Activated CD8-positive, alpha-beta memory T cell treated with anti-CD3 and anti-CD28 coated beads, Interleukin-2, amount 50 U/mL, for 1 hour (primary cell): Measurements from ENCODE around the gene HOXD11.

Experiments used
- DNase-seq: peaks from one replicate; pipeline ENCODE4 v3.0.0-alpha.2; 2020; ENCODE audit errors: extremely low read depth

HOXD11 gene

DNA sequence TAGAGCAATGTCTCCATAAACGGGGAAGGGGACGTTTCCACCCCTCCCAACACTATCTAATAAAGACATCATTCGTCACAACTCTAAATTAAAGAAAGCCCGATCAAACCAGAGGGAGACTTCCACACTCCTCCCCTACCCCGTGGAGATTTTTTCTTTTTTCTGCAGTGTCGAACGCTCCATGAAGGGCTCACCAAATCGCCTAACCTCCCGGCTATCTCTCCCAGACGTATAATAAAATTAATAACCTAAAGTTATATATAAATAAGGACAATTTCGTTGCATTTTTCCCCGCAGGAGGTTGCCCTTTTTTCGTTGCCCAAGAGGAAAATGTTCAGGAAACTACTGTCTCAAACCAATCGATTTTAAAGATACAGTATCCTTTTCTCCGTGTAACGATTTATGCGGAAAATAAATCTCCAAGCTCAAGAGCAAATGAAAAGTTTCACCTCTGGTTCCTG, 25.7 kb upstream of the HOXD11 start:
- no peak for DNase-seq

DNA sequence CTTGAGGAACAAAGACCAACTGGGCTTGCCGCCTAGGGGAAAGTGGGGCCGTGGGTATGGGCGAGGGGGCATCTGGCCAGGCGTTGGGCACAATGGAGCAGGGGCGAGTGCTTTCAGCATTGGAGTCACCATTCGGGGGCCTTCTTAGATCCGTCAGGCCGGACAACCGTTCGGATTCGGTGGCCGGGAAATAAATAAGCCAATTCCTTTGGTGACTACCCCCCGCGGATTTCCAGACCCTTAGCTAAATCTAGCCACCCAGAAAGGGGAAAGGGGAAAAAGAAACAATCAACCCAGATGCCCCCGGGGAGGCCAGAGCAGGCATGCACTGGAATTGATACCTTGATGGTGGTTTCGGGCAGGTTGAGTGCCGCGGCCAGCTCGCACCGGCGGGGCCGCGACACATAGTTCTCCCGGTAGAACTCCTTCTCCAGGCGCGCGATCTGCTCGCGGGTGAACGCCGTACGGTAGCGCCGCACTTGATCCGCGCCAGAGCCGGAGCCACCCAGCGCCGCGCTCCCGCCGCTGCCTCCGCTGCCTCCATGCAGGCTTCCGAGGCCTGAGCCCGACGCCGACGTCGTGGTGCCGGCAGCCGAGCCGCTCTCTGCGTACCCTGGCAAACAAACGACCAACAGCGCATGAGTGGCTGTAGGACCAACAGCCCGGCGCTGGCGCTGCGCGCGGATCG, 25.1 kb upstream of the HOXD11 start:
- DNase-seq: no peak

DNA sequence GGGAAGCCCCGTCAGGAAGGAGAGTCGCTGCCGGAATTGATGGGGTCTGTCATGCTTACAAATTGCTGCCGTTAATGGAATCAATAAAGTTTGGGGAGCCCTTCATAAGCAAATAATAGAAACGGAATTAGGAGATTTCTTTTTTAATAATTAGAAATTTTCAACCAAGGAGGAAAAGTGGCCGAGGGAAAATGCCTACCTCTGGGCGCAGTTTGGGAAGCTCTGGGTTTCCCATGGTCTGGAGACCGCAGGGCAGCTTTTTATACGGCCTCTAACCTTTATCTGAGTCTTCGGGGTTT, 24.6 kb upstream of the HOXD11 start:
- no peak for DNase-seq

DNA sequence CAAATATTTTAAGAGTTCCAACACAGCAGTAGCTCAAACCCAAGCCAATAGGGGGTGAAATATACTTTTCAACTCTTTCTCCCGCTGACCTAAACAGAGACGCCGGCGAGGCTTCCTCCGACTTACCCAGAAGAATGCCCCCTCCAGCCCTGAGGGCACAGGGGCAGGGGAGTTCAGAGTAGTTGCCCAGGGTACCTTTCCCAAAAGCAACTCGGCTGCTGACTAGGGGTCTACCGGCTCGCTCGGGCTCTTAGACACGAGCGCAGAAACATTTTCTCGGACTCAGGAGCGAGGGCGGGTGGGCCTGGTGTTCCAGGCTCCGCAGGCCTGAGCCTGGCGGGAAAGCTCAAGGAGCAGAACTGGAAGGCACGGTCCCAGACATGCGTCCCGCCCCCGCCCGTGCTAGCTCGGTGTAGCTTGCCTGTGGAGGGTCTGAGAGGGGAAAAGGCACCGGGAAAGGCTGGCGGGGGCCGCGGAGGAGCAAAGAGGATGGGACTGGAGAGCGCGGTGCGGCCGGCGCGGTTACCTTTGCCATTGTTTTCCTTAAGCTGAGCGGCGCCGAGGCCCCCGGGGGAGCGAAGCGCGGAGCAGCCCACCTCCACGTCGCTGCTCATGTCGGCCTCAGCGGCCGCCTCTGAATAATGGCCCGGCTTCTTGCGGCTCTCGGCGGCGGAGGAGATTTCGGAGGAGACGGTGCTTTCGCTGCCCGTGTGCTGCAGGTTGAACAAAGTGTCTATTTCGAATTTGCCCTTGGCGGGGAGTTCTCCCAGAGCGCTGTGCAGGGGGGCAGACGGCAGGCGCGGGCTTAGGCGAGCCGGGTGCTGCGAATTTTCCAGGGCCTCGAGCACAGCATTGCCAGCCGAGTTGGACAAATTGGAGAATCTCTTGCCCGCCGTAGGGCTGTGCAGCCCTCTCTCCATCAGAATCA, 24.0 kb upstream of the HOXD11 start:
- no peak for DNase-seq

DNA sequence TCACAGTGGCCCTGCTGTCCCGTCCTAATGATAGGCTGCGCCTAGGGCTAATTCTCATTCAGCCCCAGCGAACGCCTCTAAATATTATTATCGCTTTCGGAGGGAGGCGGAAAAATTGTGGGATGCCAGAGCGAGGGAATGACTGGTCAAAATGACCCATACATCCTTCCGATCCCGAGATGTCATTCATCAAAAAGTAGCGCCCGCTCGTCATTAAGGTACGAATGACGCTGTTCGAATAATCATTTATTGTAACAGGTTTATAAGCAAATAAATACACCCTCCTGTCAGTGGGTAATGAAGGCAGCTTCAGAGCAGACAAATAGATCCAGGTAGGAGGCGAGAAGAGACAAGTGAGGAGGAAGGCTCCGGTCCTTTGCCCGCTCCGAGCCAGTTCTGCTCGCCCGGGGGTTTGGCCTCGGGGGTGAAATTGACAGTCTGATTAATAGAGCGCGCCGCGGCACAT, 23.3 kb upstream of the HOXD11 start, which contains the start of gene EVX2:
EVX2 (minus strand) TSS at position 167 of the 466 bp plus-strand sequence. CDS start 186 bp downstream, outside the sequence.
- DNase-seq: no peak

DNA sequence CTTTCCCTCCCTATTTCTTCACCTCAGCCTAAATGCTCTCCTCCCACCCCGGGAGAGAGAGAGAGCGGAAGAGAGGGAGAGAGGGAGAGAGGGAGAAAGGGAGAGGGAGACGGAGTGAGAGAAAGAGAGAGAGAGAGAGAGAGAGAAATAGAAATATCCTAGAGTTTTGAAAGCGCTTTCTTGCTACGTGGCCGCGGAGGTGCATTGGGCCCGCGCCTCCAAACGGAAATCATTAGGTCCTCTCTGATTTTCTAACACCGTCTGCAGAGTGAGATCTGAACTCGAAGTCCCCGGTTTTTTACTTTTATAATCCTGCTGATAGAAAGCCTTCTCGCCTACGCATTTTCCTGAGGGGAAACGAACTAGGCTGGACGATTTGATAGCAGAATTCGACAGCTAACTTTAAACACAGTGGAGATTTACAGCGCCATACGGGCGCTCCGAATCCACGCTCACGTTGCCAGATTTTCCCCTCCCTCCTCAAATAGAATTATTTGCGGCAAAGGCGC, 22.4 kb upstream of the HOXD11 start:
- DNase-seq: no peak

DNA sequence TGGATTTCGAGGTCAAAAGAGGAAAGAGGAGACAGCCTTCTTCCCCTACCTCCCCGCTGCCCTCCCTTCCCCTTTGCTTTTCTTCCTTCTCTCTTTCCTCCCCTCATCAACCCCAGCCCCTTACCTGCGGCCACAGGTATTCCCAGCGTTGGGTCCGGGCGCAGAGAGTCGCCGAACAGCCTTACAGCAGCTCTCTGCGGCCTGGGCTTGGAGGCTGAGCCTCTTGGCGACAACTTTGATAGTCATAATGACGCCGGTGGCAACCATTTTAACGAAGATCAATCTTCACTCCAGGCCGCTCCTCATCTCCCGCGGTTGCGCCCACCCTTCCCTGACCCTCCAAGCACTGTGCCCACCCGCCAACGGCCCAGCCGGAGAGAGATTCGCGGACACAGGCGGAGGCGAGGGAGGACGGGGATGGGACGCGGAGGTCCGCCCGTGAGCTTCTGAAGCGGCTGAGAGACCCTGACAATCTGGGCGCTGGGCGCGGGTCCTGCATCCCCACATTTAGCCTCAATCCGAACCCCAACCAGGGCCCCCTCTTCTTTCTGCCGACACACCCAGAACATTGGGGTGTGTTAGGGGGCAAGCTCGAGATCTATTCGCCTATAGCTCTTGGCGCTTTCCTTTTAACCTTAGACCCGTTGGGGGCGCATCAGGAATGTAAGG, 21.8 kb upstream of the HOXD11 start:
- no peak for DNase-seq

DNA sequence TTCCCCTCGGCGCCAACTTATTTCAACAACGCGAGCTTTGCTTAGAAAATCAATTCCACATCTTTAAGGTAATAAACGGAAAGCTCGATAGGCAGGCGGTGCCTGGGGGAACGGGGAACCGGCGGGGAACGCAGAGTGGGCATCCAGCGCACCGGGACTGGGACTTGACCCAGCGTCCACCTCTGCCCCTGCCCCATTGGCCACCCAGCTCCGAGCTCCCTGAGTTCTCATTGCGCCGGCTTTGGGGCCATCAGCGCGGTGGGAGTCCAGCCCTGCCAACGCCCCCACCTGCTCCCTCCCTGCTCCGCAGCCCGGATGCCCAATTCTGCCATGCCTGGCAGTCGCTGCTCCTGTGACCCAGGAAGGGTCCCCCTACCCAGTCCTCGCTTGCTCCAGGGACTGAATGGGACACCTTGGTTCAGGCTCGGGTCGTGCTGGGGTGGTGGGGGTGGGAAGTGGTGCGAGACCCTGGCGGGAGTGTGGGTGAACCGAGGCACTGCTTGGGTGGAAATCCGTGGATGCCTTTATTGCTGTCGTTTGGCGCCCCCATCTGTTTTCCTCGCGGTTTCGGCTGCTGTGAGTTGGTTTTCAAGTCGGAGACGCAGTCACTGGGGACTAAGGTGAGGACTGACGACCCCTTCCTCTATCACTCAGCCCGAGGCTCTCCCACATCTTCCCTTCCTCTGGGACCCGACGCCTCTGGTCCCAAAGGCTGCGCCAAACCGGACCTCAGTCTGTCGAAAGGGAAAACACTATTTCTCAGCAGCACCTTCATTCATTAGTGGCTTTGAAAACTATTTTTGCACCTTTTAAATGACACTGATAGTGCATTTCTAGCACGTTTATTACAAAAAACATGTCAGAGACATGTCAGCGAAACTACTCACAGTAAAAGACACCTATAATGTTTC, 21.0 kb upstream of the HOXD11 start:
- no peak for DNase-seq

DNA sequence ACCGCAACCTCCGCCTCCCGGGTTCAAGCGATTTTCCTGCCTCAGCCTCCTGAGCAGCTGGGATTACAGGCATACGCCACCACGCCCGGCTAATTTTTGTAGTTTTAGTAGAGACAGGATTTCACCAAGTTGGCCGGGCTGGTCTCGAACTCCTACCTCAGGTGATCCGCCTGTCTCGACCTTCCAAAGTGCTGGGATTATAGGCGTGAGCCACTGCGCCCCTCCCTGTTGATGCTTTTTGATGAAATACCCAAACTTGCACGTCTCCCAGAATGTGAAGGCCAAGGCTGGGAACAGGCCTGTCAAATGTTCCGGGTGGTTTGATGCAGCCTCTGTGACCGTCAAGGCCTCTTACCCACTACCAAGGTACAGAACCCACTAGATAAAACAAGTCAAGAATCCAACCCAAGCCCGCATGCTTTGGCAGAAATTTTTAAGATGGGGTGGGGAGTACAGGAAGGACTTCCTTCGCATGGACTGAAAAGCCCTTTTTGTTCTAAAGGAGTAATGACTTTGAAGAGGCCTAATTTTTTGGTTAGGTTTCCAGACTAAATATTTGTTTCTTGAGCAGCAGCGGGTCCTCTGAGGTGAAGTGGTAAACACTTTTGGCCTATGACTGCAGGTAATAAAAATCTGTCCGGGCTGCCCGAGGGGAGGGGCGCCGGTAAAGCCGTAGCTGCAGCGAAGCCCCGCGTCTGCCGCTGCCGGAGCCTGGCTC, 19.6 kb upstream of the HOXD11 start:
- DNase-seq: no peak

DNA sequence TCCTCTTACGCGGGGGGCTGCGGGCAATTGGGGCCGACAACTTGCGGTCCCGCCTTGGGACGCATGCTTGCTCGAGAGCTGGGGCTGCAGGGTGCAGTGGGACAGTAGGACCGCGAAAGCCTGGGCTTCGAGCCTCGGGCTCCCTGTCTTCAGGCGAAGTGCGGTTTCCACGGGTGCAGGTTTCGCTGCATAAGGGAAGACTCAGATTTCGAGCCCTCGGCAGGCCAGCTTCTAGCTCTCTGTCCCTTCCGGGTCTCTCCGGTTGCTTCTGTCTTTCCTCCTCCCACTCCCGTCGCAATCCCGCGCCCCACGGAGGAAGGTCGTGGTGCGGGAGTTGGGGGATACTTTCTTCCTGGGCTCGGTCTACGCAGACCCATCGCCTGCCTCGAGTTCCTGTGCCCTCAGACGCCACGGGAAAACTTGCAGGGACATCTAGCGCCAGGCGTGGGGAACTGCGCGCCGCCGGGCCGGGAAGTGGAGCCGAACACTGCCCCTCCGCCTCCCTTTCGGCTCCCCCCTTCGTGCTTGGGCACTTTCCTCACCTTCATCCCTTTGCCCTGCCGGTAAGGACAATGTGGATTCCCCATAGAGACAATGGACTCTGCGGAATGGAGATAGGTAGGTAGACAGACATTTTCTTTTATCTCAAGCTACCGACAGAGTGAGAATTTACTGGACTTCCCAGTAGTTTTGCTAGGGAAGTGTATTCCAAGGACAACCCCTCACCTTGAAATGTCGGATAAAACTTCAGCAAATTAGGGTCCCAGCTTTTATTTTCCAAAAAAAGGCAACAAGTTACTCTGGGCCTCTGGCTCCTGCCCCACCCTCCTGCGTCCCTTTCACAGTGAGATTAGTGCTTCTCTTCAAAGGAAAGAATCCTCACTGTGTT, 18.8 kb upstream of the HOXD11 start:
- DNase-seq: no peak

DNA sequence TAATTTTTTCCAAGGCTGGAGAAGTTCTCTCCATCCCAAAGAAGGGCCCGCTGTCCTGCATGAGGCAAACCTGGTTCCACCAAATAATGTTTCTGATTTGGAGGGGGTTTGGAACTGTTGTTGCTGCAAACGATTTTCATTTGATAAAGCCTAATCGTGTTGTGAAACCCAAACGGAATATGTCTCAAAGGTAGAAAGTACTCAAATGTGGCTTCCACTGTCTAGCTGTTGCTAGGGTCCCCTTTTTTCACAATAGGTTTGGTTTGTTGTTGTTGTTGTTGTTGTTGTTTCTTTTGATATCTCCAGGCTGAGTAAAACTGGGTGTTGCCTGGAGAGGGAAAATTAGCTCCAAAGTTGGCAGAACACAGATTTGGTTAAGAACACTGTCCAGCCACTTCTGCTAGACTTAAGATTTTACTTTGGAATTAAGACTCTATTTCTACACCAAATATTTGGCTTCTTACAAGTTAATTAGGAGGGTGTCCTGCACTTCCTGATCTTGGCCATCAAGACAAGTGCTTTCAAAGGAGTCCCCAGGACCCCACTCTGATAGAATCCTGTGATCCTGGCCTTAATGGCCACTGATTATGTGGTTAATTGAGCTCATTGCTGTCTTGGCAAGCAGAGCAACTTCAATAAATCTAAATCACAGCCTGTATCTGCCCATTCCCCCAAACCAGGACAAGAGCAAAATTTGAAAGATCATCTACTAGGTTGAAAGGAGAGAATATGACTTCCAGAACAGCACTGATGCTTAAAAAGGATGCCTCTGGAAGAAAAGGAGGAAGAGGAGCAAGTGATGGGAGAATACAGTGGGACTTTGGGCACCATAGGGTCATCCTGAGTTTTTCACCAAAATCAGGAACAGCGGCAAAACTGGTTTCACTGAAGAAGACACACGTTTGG, 17.9 kb upstream of the HOXD11 start:
- DNase-seq: no peak

DNA sequence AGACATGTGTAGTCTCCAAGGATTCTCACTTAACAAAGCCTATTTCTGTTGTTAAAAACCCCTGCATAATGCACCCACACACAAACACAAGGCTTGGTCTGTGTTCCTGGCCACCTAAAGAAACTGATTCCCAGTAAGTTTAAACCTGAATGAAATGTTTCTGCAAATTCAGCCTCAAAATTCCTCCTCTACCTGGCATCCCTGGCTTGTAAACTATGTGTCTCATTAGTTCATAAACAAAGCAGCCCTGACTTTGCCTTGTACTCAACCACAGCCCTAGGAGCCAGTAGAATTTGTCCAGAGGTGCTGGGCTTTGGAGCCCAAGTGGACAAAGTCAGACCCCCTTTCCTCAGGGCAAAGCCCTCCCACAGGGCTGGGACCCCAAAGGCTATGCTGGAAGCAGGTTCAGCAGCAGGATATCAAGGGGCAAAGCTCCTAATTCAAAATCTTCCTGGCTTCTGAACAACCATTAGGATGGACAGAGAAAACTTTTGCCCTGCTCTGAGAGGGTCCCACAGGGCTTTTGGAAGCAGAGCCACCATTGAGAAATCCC, 17.2 kb upstream of the HOXD11 start:
- no peak for DNase-seq

DNA sequence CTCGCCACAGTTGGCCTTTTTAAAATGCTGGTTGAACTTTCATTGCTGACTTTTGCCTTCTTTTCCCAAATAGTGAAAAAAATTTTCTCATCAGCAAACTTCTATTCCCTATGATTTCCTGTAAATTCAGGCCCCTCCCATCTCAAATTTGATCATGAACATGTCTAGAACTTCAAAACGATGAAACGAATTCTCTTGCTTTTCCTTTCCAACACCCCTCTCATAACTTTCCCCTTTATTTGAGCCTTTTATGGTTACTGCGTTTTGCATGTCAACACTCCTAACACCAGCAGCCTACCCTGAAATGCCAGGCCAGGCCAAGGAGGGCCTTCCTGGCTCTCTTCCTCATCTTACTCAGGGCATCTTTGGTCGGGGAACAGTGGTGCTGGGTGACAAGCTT, 16.2 kb upstream of the HOXD11 start:
- DNase-seq: no peak

DNA sequence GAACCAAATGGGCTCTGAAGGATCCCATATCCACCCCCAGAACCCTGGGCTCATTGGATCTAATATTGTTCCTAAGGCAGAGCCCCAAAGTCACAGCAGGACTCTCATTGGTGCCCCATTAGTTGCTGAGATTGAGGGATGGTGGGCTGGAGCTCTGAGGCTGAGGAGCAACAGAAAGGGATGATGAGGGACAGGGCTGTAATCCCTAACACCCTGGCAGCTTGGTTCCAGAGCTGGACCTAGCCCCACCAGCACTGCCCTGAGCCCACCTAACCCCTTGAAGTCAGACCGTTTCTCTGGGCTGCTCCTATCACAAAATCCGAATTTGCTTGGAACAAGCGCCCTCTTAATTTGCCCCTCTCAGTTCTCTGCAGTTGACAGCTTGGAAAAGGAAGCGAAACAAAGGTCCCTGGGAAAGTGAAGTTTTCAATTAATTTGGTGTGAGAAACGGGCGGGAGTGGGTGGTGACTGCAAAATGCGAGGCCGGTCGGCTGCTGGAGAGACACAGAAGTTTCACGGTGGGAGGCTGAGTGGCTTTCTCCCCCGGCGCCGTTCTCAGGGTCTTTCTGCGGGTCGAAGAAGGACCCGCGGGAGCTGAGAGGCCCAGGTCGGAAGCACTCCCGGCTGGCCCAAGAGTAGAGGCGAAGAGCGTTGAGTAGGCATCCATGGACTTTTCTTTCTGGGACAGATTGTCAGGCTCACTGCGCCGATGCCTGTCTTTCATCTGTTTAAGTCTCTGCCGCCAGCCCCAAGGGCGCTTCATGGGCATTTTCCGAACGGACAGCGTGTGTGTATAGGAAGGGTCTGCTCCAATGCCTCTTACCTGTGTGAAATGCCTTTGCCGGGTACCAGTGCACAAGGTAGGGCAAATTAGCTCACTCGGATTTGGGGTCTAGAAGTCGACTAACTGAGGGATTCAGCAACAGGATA, 15.5 kb upstream of the HOXD11 start:
- DNase-seq: no peak

DNA sequence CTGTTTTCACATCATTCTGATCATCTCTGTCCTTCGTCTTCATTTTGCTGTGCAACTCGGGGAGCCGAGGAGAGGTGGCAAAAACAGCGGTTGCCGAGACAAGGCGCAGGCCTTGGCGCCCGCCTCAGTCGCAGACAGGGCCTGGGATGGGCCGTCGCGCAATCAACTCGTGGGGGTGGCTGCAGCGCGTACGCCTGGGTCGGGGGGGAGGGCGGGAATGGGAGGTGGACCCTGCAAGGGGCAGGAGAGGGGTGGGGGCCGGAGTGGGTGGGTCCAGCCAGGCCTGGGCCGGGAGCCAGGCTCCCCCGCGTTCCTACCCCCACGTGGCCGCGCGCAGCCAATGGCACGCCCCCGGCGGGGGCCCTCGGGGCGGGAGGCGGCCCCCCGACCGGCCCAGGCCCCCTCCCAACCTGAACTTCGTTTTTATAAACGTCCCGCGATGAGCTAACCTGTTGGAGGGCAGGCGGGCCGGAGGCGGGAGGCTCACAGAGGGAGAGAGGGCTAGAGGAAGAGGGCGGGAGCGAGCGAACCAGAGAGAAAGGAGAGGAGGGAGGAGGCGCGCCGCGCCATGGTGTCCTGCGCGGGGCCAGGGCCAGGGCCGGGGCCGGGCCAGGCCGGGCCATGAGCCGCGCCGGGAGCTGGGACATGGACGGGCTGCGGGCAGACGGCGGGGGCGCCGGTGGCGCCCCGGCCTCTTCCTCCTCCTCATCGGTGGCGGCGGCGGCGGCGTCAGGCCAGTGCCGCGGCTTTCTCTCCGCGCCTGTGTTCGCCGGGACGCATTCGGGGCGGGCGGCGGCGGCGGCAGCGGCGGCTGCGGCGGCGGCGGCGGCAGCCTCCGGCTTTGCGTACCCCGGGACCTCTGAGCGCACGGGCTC, 14.6 kb upstream of the HOXD11 start, which contains the start of gene HOXD13:
HOXD13 (plus strand) TSS at position 452 of the 875 bp plus-strand sequence; CDS start at position 622, 170 bp downstream.
- no peak for DNase-seq
